Erythroblast (primary cell): ENCODE measurements around the gene C3orf18.

Experiments used
- GATA1 ChIP-seq: IDR thresholded peaks from 2 replicates; pipeline ENCODE4 v1.6.1; 2011; ENCODE audit warnings: low read depth, mild to moderate bottlenecking, control low read depth, low read length, moderate library complexity
- POLR2A ChIP-seq: IDR thresholded peaks from 2 replicates; pipeline ENCODE4 v1.6.1; 2011; ENCODE audit warnings: mild to moderate bottlenecking, low read length

DNA sequence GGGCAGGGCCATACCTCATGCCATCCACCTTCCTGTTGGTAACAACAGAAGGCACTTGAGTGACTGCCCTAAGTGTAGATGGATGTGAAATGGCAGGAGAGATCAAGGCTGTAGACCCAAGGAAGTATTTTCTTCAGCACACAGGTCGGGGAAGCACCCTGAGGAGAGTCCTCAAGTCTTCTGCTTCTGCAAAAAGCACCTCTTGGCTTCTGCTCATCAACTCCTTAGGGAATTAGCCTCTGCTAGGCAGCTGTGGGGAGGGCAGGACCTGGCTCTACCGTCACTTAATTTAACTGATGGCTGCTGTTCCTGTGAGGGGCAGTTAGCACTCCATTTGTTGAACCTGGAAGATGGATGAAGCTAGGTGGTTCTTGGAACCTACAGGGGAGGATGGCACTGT is 57.2 kb downstream of the C3orf18 start:
- TF ChIP-seq POLR2A (no peak), GATA1 (no peak)
